Sigmoid colon (tissue), 4 donors: ENCODE measurements around the gene GLIS1.

ENCODE experiments used
- EP300 ChIP-seq, 4 donors: sonication (generic); formaldehyde crosslinking; IDR thresholded peaks; one replicate each; pipeline ENCODE4 v1.6.1; 2017; ENCODE audit warnings: antibody characterized with exemption in 4 of 4
- POLR2AphosphoS5 ChIP-seq, 4 donors: sonication (generic); formaldehyde crosslinking; IDR thresholded peaks; one replicate each; pipeline ENCODE4 v1.6.1; 2017; ENCODE audit warnings: antibody characterized with exemption in 4 of 4
- TF ChIP-seq, protein P1 (sequence below), 4 experiments: fragments of 450-650 bp in 3 of 4; fragments of 200-600 bp in 1 of 4; IDR thresholded peaks; one replicate each; pipeline ENCODE4 v1.5.1; 2016 to 2019; ENCODE audit warnings: antibody characterized with exemption in 4 of 4, mild to moderate bottlenecking in 3 of 4, moderate library complexity in 2 of 4

DNA sequence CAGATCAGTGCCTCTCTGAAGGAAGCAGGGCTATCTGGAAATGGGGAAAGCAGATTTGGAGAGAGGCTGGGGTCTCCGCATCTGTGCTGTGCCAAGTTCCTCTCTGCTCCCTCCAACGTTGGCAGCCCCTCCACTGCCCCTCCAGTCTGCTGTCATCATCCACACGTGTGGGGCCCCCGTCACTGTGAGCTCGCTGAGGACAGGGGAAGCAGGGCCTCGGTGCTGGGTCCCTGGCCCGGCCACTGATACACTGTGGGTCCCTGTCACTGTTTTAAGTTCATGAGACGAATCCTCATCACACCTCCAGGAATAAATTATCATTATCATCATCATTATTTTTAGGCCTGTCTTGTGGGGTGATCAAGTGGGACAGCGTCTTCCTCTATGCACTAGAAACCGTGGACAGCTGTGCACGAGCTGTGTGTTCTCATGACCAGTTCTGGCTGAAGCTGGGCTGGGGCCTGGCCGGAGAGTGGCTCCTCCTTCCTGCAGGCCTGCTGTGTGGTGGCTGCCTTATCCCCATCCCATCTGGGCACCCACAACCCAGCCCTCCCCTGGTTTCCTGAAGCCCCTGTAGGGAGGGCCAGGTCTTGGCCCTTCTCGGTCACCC, 227.5 kb downstream of the GLIS1 start:
- TF ChIP-seq POLR2AphosphoS5 (IDR thresholded peaks at IDR 0.05) = no peak
- TF ChIP-seq EP300 (IDR thresholded peaks at IDR 0.05) = no peak
- TF ChIP-seq, protein P1, sequence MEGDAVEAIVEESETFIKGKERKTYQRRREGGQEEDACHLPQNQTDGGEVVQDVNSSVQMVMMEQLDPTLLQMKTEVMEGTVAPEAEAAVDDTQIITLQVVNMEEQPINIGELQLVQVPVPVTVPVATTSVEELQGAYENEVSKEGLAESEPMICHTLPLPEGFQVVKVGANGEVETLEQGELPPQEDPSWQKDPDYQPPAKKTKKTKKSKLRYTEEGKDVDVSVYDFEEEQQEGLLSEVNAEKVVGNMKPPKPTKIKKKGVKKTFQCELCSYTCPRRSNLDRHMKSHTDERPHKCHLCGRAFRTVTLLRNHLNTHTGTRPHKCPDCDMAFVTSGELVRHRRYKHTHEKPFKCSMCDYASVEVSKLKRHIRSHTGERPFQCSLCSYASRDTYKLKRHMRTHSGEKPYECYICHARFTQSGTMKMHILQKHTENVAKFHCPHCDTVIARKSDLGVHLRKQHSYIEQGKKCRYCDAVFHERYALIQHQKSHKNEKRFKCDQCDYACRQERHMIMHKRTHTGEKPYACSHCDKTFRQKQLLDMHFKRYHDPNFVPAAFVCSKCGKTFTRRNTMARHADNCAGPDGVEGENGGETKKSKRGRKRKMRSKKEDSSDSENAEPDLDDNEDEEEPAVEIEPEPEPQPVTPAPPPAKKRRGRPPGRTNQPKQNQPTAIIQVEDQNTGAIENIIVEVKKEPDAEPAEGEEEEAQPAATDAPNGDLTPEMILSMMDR (IDR thresholded peaks at IDR 0.05) = no peak
